Measurements from ENCODE around the gene MED14. TPM values are rescaled to one million over a fixed set of nuclear protein-coding genes. Genes with fewer than 3 reads are reported as not detected.

Gene MED14
- total and polyA plus RNA-seq, 2 of the 8 experiments (the other 6 are each of a cell fraction or from before 2014, with no cell fraction given) = 79.7 to 117 TPM

- Histone ChIP-seq H3K9me3 (ENCODE audit: insufficient read depth in 2 of 2, low read depth in 1 of 2, low read length in 1 of 2) (no peaks in the 10 kb centered on the region), H3K4me3 (ENCODE audit: extremely low read depth in 1 of 4, insufficient read depth in 2 of 4, low read depth in 3 of 4, low read length in 4 of 4) (no peak overlapping the region), H3K56ac (replicated peaks; ENCODE audit: insufficient read length, low read depth, low read length) (no peak overlapping the region), H3K36me3 (ENCODE audit: control insufficient read depth in 2 of 4, insufficient read depth in 4 of 4, low read length in 3 of 4) (peaks cover 9 to 98% (median 36%) of the 10 kb centered on the region in 4 experiments), H2AK5ac (ENCODE audit: low read depth, low read length) (no peak overlapping the region), H3K4me1 (replicated peaks in 1 of 4; ENCODE audit: control insufficient read depth in 3 of 4, insufficient read depth in 4 of 4, low read length in 3 of 4) (no peaks in the 10 kb centered on the region), H3K27ac (ENCODE audit: low read depth, low read length) (no peak overlapping the region), H4K20me1 (replicated peaks in 1 of 2; ENCODE audit: control insufficient read depth in 1 of 2, insufficient read depth in 2 of 2, low read length in 2 of 2) (no peaks in the 10 kb centered on the region), H2AFZ (ENCODE audit: low read length) (no peak overlapping the region), H4K91ac (replicated peaks; ENCODE audit: insufficient read length, low read length) (no peak overlapping the region), H3K14ac (ENCODE audit: insufficient read length) (no peak overlapping the region), H2BK120ac (replicated peaks; ENCODE audit: low read depth, low read length) (no peak overlapping the region), H3K23me2 (ENCODE audit: low read depth, low read length) (no peaks in the 10 kb centered on the region), H4K5ac (ENCODE audit: insufficient read length, low read depth, low read length) (no peak overlapping the region), H3K23ac (ENCODE audit: insufficient read length) (no peak overlapping the region), H3K79me1 (ENCODE audit: low read depth, low read length) (no peaks in the 10 kb centered on the region), H2BK12ac (ENCODE audit: low read depth, low read length) (no peak overlapping the region), H4K8ac (ENCODE audit: extremely low read depth, insufficient read depth, low read length) (no peak overlapping the region), H3K9ac (replicated peaks in 1 of 4; ENCODE audit: extremely low read depth in 1 of 4, low read depth in 3 of 4, low read length in 3 of 4) (no peak overlapping the region), H2BK20ac (ENCODE audit: low read length) (no peak overlapping the region), H3K4ac (replicated peaks; ENCODE audit: insufficient read length, low read depth, low read length) (no peak overlapping the region), H3K27me3 (replicated peaks in 1 of 4; ENCODE audit: control insufficient read depth in 3 of 4, extremely low read depth in 1 of 4, insufficient read depth in 3 of 4, low read length in 3 of 4) (no peaks in the 10 kb centered on the region), H3K79me2 (ENCODE audit: control insufficient read depth in 1 of 2, insufficient read depth in 2 of 2, low read length in 2 of 2) (0 out of 4 replicates have a peak, but pooled peaks cover 0 to 3% of the 10 kb centered on the region in 2 experiments), H2BK5ac (ENCODE audit: low read depth, low read length) (no peak overlapping the region), H3K4me2 (ENCODE audit: insufficient read depth in 1 of 2, low read depth in 2 of 2, low read length in 2 of 2) (no peak overlapping the region), H3K18ac (ENCODE audit: extremely low read depth, low read length) (no peak overlapping the region), H2BK15ac (ENCODE audit: low read length) (no peak overlapping the region)
- no peak for FAIRE-seq
- no peak for DNase-seq (ENCODE audit: low read depth in 1 of 2, low spot score in 2 of 2)
- POLR2A ChIA-PET (ENCODE audit: partially characterized antibody) = interaction anchor here (0.6 kb wide), 1 partner anchor 29 kb away, joined by 3 read pairs; no protein-coding TSS in a partner anchor
- no peak for TF ChIP-seq CEBPB (IDR thresholded peaks at IDR 0.05; ENCODE audit: low read depth, low read length)
- TF ChIP-seq CREB1 (IDR thresholded peaks at IDR 0.05) = no peak
- TF ChIP-seq CTCF (IDR thresholded peaks at IDR 0.05; ENCODE audit: control extremely low read depth in 1 of 3, insufficient read depth in 1 of 3, low read depth in 1 of 3, low read length in 3 of 3) = no peak
- TF ChIP-seq SIX5 (IDR thresholded peaks at IDR 0.05; ENCODE audit: low read depth, low read length) = no peak
- no peak for TF ChIP-seq ATF2 (IDR thresholded peaks at IDR 0.05; ENCODE audit: low read length)
- no peak for TF ChIP-seq CBX8 (IDR thresholded peaks at IDR 0.05; ENCODE audit: borderline replicate concordance, low read depth, low read length)
- TF ChIP-seq BRCA1 (IDR thresholded peaks at IDR 0.05; ENCODE audit: low read depth, low read length) = no peak
- 95% methylated on average over 4 of the region's 5 CpGs; no CpG with 5 or more reads in 1 of the 2 experiments for WGBS, 2 experiments (ENCODE audit: extremely low coverage in 1 of 2, insufficient coverage in 1 of 2, insufficient read length in 1 of 2, insufficient replicate concordance in 2 of 2, low coverage in 1 of 2, low lambda C conversion rate in 2 of 2, missing lambda C conversion rate in 1 of 2)
- CTCF ChIA-PET (ENCODE audit: partially characterized antibody) = no interaction called here
These were observed 29.6 kb downstream of the MED14 start for GRCh38 chrX:40705658-40706312.
